HG03135 (cell line): ENCODE results near the gene GATC.
"Not testable (repeated sequence)": the region's sequence is repeated elsewhere in the genome, so short reads cannot be mapped to it uniquely, and the experiment has no call there.

Source experiments
- ATAC-seq: cut with Tn5 transposase; IDR thresholded peaks from one replicate; pipeline ENCODE4 v1.9.1; 2021; ENCODE audit warnings: mild to moderate bottlenecking, moderate library complexity; ENCODE audit not compliant: unreplicated experiment

Gene GATC

DNA sequence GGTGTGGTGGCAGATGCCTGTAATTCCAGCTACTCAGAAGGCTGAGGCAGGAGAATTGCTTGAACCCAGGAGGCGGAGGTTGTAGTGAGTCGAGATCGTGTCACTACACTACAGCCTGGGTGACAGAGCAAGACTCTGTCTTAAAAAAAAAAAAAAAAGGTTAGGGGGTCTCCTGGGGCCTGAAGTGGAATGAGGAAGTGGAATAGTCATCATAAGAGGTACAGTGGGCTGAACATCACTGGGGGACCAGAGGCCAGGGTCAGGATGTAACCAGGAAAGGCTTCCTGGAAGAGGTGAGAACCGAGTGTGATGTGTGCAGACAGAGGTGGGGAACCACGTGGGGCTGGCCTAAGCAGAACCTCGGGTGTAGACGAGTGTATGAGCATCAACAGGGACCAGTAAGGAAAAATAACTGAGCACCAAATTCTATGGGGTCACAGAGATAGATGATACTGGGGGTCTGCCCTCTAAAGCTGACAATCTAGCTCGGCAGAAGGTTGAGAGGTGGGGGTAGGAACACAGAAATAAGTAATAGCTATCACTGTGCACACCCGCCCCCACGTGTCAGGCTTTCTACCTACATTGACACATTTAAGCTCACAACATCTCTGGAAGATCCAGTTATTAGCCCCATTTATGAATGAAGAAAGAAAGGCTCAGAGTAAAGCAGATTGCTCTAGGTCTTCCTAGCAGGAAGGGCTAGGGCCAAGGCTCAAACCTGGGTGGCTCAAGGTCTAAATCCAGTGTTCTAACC lies 13.3 kb upstream of the GATC start:
- ATAC-seq = no peak

GRCh38 chr12:120437735-120438494 lies 8.3 kb upstream of the GATC start, which contains the start of gene COX6A1:
Gene COX6A1, plus strand, starts transcription at chr12:120438113. Its CDS starts 14 bp downstream, at chr12:120438127.
- peak; percentile 95 for ATAC-seq

- no peak for ATAC-seq
Observed at GRCh38 chr12:120438495-120439198, 7.6 kb upstream of the GATC start.

- peak; percentile 32 for ATAC-seq
Observed at GRCh38 chr12:120439646-120440247, 6.5 kb upstream of the GATC start.

GRCh38 chr12:120444676-120445075 lies 1.6 kb upstream of the GATC start:
- no peak for ATAC-seq

GRCh38 chr12:120446844-120447178 lies 567 bp downstream of the GATC start:
- ATAC-seq = not testable (repeated sequence)

- no peak for ATAC-seq
Observed at GRCh38 chr12:120447992-120448391, 1.7 kb downstream of the GATC start.

- ATAC-seq = not testable (repeated sequence)
Observed at GRCh38 chr12:120452524-120452923, 6.3 kb downstream of the GATC start.

DNA sequence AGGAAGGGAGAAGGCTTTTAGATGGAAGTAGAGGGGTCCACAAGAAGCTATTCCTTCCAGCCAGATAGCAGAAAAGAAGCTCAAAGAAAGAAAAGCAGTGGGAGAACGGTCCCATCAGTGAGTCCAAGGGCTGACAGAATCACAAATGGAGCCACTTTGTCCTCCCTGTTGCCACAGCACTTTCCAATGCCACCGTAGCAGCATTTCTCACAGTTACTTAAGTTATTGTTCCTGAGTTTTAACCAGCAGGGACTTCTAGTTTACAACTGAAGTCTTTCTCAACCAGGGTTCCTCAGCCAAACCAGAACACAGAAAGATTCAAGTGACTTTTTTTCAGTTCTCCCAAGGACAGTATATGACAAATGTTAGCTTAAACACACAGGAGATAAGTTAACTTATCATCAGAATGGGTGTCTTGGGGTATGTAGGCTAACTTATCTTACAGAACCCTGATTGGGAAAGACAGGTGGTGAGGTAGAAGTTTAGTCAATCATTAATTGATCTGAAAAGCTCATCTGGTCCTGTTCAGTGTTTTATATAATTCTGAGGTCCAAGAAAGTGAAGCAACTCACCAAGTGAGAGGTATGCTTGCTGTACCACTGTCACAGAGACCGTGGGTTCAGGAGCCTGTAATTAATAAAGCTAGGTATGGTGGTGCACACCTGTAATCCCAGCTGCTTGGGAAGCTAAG lies 7.0 kb downstream of the GATC start:
- no peak for ATAC-seq

GRCh38 chr12:120453977-120454376 lies 7.7 kb downstream of the GATC start:
- ATAC-seq = no peak

DNA sequence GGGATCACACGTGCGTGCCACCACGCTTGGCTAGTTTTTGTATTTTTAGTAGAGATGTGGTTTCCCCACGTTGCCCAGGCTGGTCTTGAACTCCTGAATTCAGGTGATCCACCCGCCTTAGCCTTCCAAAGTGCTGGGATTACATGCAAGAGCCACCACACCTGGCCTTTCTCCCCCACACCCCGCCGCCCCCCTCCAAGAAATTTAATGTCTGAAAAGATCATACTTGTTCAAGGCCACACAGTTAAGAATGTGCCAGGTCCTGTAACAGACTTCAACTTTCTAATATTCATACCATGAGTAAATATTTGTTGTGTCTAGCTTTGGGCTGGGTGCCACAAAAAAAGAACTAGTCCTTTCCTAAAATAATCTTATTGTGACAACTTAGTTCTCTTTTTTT lies 9.1 kb downstream of the GATC start:
- ATAC-seq = no peak

- ATAC-seq = no peak
Observed at GRCh38 chr12:120457133-120457532, 10.9 kb downstream of the GATC start.

GRCh38 chr12:120460157-120460556 lies 13.9 kb downstream of the GATC start:
- no peak for ATAC-seq

GRCh38 chr12:120462099-120462640 lies 15.9 kb downstream of the GATC start:
- ATAC-seq = no peak

- ATAC-seq = no peak
Observed at GRCh38 chr12:120463712-120464111, 17.5 kb downstream of the GATC start.

- ATAC-seq = no peak
Observed at GRCh38 chr12:120465756-120466155, 19.5 kb downstream of the GATC start.

DNA sequence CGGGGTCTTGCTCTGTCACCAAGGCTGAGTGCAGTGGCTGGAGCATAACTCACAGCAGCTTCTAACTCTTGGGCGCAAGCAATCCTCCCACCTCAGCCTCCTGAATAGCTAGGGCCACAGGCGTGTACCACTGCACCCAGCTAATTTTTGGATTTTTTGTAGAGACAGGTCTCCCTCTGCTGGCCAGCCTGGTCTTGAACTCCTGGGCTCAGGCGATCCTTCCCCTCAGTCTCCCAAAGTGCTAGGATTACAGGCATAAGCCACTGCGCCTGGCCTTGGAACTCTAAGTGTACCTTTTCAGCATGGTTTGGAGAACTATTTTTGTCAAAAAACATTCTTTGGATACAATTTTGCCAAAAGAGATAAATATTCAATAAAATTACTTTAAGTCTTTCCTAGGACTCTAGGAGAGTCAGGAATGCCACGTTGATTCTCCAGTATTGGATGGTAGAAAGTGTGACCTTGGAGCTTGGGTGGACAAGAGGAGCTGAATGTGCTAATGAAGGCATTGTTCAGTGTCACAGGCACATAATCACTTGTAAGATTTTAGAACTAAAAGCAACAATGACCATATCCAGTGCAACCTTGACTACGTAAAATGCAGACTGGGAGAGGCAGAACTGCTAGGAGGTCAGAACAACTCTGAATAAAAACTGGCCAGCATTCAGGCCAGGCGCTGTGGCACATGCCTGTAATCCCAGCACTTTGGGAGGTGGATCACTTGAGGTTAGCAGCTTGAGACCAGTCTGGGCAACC lies 20.5 kb downstream of the GATC start:
- no peak for ATAC-seq

GRCh38 chr12:120467439-120467838 lies 21.2 kb downstream of the GATC start:
- no peak for ATAC-seq

- peak; percentile 19 for ATAC-seq
Observed at GRCh38 chr12:120468325-120468820, 22.1 kb downstream of the GATC start.
